HS-27A (cell line): ENCODE results near the gene TBC1D20.
"Not testable (repeated sequence)": the region's sequence is repeated elsewhere in the genome, so short reads cannot be mapped to it uniquely, and the experiment has no call there.

Experiments used
- DNase-seq: peaks from one replicate; pipeline ENCODE4 v3.0.0-alpha.2; 2012; ENCODE audit warnings: low read depth, missing footprints

TBC1D20 gene

GRCh38 chr20:475463-476357 is 13.4 kb upstream of the TBC1D20 start:
- DNase-seq = no peak

- DNase-seq = no peak
Measured at GRCh38 chr20:474581-474980, 12.2 kb upstream of the TBC1D20 start.

- DNase-seq = no peak
Measured at GRCh38 chr20:472889-473292, 10.6 kb upstream of the TBC1D20 start.

- no peak for DNase-seq
Measured at GRCh38 chr20:472137-472846, 10.0 kb upstream of the TBC1D20 start.

GRCh38 chr20:469746-470490 is 7.6 kb upstream of the TBC1D20 start:
- no peak for DNase-seq

- DNase-seq = no peak
Measured at GRCh38 chr20:467755-468154, 5.4 kb upstream of the TBC1D20 start.

GRCh38 chr20:461254-462198 is 807 bp downstream of the TBC1D20 start:
- peak; percentile 41 for DNase-seq

GRCh38 chr20:460707-461106 is 1.6 kb downstream of the TBC1D20 start:
- no peak for DNase-seq

GRCh38 chr20:460180-460579 is 2.2 kb downstream of the TBC1D20 start:
- DNase-seq = no peak

- DNase-seq = no peak
Measured at GRCh38 chr20:458776-459175, 3.6 kb downstream of the TBC1D20 start.

- no peak for DNase-seq
Measured at GRCh38 chr20:454951-455350, 7.4 kb downstream of the TBC1D20 start.

- DNase-seq = not testable (repeated sequence)
Measured at GRCh38 chr20:452021-452420, 10.3 kb downstream of the TBC1D20 start.

GRCh38 chr20:445514-446336 is 16.6 kb downstream of the TBC1D20 start:
- no peak for DNase-seq

- DNase-seq = no peak
Measured at GRCh38 chr20:444862-445426, 17.4 kb downstream of the TBC1D20 start.

GRCh38 chr20:444117-444516 is 18.2 kb downstream of the TBC1D20 start:
- no peak for DNase-seq

- no peak for DNase-seq
Measured at GRCh38 chr20:443223-443775, 19.0 kb downstream of the TBC1D20 start.

- DNase-seq = no peak
Measured at GRCh38 chr20:440636-441035, 21.7 kb downstream of the TBC1D20 start.

- DNase-seq = no peak
Measured at GRCh38 chr20:440148-440547, 22.2 kb downstream of the TBC1D20 start.

GRCh38 chr20:438571-439469 is 23.5 kb downstream of the TBC1D20 start:
- DNase-seq = no peak
